Measurements from ENCODE around the gene RCVRN. TPM values are rescaled to one million over a fixed set of nuclear protein-coding genes. Genes with fewer than 3 reads are reported as not detected.

The RCVRN gene
- total and polyA plus RNA-seq, 2 of the 4 experiments (the other 2 are of a cell fraction) = not detected

DNA sequence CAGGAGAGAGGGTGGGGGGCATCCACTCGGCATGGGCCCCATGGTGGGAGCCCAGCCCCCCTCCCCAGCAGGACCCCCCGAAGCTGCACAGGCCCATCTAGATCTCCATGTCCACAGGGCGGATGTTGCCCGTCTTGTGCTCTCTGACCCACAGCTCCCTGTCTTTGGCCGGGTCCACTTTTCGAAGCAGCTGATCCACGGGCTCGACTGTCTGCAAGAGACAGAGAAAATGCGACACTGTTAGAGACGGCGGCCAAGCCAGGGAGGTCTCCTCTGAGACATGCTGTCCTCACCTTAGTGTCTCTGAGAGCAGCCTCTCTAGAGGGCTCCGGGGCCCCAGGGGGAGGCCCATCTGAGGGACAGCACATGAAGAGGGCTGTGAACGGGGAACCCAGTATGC, 12.1 kb upstream of the RCVRN start:
- no peak overlapping the region for H3K9ac ChIP-seq (ENCODE audit: low read depth, low read length)
- no peak overlapping the region for H4K5ac ChIP-seq (ENCODE audit: low read depth, low read length)
- no peak overlapping the region for H2AK5ac ChIP-seq (ENCODE audit: low read depth, low read length)
- in situ Hi-C loops (cut with MboI; ENCODE audit: low sequenced_read_pairs) (no loop called here), dilution Hi-C loops (cut with HindIII; ENCODE audit: low sequenced_read_pairs, unreplicated experiment) (no loop called here), intact Hi-C loops (cut with micrococcal nuclease) (no loop called here)
- H4K91ac ChIP-seq (ENCODE audit: insufficient read depth, low read depth, low read length) = no peak overlapping the region
- H2AK9ac ChIP-seq (replicated peaks; ENCODE audit: low read depth, low read length, poor library complexity) = no peak overlapping the region
- no peak overlapping the region for H2AFZ ChIP-seq (replicated peaks; ENCODE audit: low read length, poor library complexity)
- H2BK120ac ChIP-seq (ENCODE audit: low read depth, low read length) = no peak overlapping the region
- H2BK5ac ChIP-seq (ENCODE audit: low read depth, low read length, poor library complexity, severe bottlenecking) = no peak overlapping the region
- peaks cover 12% of the 10 kb centered on the region; the same call in 1 of the 2 replicates for H3K36me3 ChIP-seq (ENCODE audit: control insufficient read depth, insufficient read depth, low read length)
- DNase-seq = no peak
- H3K27me3 ChIP-seq (ENCODE audit: control insufficient read depth, insufficient read depth, low read length) = no peaks in the 10 kb centered on the region
- ChIA-PET CTCF (interaction anchor here (0.9 to 1.6 kb wide), 2 partner anchors 12 to 700 kb away, joined by 3 to 6 read pairs; no protein-coding TSS in a partner anchor), POLR2A (ENCODE audit: unreplicated experiment) (no interaction called here)
- no TSS peak for BruUV-seq (replicated peaks)
- WGBS, 2 experiments (ENCODE audit: extremely low coverage in 2 of 2, insufficient read length in 1 of 2) = 100% methylated on average over 2 of the region's 13 CpGs; no CpG with 5 or more reads in 1 of the 2 experiments
- no peak overlapping the region for H3K4me2 ChIP-seq (ENCODE audit: low read depth, low read length)
- no peak overlapping the region for H2BK20ac ChIP-seq (ENCODE audit: low read depth, low read length)
- H3K4me3 ChIP-seq (ENCODE audit: insufficient read depth, low read depth, low read length) = no peak overlapping the region
- H3K9me3 ChIP-seq (ENCODE audit: control insufficient read depth, insufficient read depth, low read length) = no peaks in the 10 kb centered on the region
- H4K8ac ChIP-seq (ENCODE audit: low read depth in 2 of 2, low read length in 2 of 2) = no peak overlapping the region
- H3K4ac ChIP-seq (ENCODE audit: low read depth, low read length) = no peak overlapping the region
- H2BK15ac ChIP-seq (ENCODE audit: low read depth, low read length) = no peak overlapping the region
- no peak overlapping the region for H3K18ac ChIP-seq (ENCODE audit: low read depth, low read length)
- no peak overlapping the region for H3K23ac ChIP-seq (ENCODE audit: low read depth, low read length)
- no peaks in the 10 kb centered on the region for H3K79me1 ChIP-seq (ENCODE audit: low read depth in 1 of 2, low read length in 2 of 2)
- H3K4me1 ChIP-seq (ENCODE audit: control insufficient read depth, insufficient read depth, low read length) = peaks cover 3% of the 10 kb centered on the region; the same call in 1 of the 2 replicates
- TF ChIP-seq RAD21 (IDR thresholded peaks at IDR 0.05; ENCODE audit: low read length) (no peak), SMC3 (IDR thresholded peaks at IDR 0.05; ENCODE audit: low read depth, low read length) (no peak), BHLHE40 (IDR thresholded peaks at IDR 0.05; ENCODE audit: low read depth, low read length) (no peak), POLR2A (IDR thresholded peaks at IDR 0.05; ENCODE audit: low read depth, low read length) (no peak), CHD1 (IDR thresholded peaks at IDR 0.05; ENCODE audit: low read depth, low read length) (no peak), MAFK (IDR thresholded peaks at IDR 0.05; ENCODE audit: low read depth, low read length) (no peak), CEBPB (IDR thresholded peaks at IDR 0.05; ENCODE audit: low read depth, low read length) (no peak), NFE2L2 (IDR thresholded peaks at IDR 0.05; ENCODE audit: low read depth, low read length) (no peak), FOS (IDR thresholded peaks at IDR 0.05; ENCODE audit: low read depth, low read length) (no peak), MAZ (IDR thresholded peaks at IDR 0.05; ENCODE audit: borderline replicate concordance, low read depth, low read length) (no peak), MXI1 (IDR thresholded peaks at IDR 0.05; ENCODE audit: borderline replicate concordance, low read depth, low read length) (no peak), RCOR1 (IDR thresholded peaks at IDR 0.05; ENCODE audit: insufficient replicate concordance, low read length) (no peak), RFX5 (IDR thresholded peaks at IDR 0.05; ENCODE audit: low read depth, low read length) (no peak)
- TF ChIP-seq, protein P1, sequence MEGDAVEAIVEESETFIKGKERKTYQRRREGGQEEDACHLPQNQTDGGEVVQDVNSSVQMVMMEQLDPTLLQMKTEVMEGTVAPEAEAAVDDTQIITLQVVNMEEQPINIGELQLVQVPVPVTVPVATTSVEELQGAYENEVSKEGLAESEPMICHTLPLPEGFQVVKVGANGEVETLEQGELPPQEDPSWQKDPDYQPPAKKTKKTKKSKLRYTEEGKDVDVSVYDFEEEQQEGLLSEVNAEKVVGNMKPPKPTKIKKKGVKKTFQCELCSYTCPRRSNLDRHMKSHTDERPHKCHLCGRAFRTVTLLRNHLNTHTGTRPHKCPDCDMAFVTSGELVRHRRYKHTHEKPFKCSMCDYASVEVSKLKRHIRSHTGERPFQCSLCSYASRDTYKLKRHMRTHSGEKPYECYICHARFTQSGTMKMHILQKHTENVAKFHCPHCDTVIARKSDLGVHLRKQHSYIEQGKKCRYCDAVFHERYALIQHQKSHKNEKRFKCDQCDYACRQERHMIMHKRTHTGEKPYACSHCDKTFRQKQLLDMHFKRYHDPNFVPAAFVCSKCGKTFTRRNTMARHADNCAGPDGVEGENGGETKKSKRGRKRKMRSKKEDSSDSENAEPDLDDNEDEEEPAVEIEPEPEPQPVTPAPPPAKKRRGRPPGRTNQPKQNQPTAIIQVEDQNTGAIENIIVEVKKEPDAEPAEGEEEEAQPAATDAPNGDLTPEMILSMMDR (conservative IDR thresholded peaks at IDR 0.05; ENCODE audit: low read depth, low read length) = no peak
- TF ChIP-seq, protein P2, sequence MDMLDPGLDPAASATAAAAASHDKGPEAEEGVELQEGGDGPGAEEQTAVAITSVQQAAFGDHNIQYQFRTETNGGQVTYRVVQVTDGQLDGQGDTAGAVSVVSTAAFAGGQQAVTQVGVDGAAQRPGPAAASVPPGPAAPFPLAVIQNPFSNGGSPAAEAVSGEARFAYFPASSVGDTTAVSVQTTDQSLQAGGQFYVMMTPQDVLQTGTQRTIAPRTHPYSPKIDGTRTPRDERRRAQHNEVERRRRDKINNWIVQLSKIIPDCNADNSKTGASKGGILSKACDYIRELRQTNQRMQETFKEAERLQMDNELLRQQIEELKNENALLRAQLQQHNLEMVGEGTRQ (IDR thresholded peaks at IDR 0.05; ENCODE audit: low read depth, low read length) = no peak
- TF ChIP-seq, protein P3, sequence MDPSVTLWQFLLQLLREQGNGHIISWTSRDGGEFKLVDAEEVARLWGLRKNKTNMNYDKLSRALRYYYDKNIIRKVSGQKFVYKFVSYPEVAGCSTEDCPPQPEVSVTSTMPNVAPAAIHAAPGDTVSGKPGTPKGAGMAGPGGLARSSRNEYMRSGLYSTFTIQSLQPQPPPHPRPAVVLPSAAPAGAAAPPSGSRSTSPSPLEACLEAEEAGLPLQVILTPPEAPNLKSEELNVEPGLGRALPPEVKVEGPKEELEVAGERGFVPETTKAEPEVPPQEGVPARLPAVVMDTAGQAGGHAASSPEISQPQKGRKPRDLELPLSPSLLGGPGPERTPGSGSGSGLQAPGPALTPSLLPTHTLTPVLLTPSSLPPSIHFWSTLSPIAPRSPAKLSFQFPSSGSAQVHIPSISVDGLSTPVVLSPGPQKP (IDR thresholded peaks at IDR 0.05; ENCODE audit: borderline replicate concordance, low read depth, low read length) = no peak
- no peak for ATAC-seq (ENCODE audit: low read depth)
- H3K9me1 ChIP-seq (ENCODE audit: insufficient read depth, low read length) = no peaks in the 10 kb centered on the region
- H3K27ac ChIP-seq (ENCODE audit: insufficient read depth, low read length) = no peak overlapping the region
- H3K56ac ChIP-seq (ENCODE audit: extremely low read depth, insufficient read depth, low read length) = no peak overlapping the region
- H4K20me1 ChIP-seq (ENCODE audit: insufficient read depth, low read length) = no peaks in the 10 kb centered on the region
- H3K14ac ChIP-seq (replicated peaks; ENCODE audit: low read depth, low read length) = no peak overlapping the region

Data from IMR-90 (cell line).